Measurements from ENCODE around the gene PRPF6. TPM values are rescaled to one million over a fixed set of nuclear protein-coding genes. Genes with fewer than 3 reads are reported as not detected.

Gene PRPF6
- total RNA-seq, 2 donors from 2014 or later: 42.3 to 52.1 TPM

DNA sequence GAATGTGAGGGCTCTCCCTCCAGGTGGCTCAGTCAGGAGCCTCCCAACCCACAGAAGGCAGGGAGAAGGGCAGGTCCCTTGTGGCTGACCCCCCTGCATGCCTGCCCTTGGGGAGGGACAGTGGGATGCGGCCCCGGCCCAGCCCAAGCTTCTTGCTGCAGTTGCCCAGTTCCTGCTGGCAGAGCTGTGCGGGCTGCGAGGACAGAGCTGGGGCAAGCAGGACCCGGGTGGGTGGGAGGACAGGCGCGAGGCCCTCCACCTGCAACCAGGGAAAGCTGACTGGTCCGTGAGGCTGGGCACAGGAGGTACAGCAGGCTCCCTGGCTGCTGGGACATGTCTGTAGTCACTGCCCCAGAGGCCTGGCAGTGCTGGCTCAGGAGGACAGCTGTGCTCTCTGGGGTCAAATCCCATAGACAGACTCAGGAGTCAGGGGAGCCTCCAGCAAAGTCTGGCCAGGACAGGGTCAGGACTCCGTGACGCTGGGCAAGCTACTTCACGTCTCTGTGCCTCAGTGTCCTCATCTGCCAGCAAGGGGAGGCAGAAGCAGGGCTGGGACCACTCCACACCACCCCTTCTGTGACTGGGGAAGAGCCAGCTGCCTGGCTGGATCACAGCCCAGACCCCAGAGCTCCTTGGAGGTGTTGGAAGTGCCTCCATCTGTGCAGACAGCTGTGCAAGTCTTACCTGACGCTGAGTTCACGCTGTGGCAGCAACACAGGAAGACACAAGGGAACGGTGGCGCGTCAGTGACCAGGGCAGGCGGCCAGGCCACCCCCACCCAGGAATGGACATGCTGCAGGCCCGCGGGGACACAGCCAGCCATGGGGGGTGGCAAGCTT is 37.7 kb upstream of the PRPF6 start:
- H3K27ac ChIP-seq: no peak overlapping the region
- ATAC-seq (no peak), DNase-seq (peak in 1 of 4 donors; percentile 22)
- no peaks in the 10 kb centered on the region for H3K27me3 ChIP-seq
- intact Hi-C loops (cut with DNase I): no loop called here
- 85% methylated on average over 19 of the region's 19 CpGs; no CpG with 5 or more reads in 1 of the 2 donors for WGBS, 2 donors
- peaks cover 0 to 32% of the 10 kb centered on the region in 2 donors for H3K36me3 ChIP-seq (replicated peaks in 1 of 2; ENCODE audit: insufficient read depth in 1 of 2, low read depth in 2 of 2)
- TF ChIP-seq POLR2A (IDR thresholded peaks at IDR 0.05): no peak
- TF ChIP-seq, protein P1, sequence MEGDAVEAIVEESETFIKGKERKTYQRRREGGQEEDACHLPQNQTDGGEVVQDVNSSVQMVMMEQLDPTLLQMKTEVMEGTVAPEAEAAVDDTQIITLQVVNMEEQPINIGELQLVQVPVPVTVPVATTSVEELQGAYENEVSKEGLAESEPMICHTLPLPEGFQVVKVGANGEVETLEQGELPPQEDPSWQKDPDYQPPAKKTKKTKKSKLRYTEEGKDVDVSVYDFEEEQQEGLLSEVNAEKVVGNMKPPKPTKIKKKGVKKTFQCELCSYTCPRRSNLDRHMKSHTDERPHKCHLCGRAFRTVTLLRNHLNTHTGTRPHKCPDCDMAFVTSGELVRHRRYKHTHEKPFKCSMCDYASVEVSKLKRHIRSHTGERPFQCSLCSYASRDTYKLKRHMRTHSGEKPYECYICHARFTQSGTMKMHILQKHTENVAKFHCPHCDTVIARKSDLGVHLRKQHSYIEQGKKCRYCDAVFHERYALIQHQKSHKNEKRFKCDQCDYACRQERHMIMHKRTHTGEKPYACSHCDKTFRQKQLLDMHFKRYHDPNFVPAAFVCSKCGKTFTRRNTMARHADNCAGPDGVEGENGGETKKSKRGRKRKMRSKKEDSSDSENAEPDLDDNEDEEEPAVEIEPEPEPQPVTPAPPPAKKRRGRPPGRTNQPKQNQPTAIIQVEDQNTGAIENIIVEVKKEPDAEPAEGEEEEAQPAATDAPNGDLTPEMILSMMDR (IDR thresholded peaks at IDR 0.05): no peak
- no peak overlapping the region for H3K4me3 ChIP-seq
- no peaks in the 10 kb centered on the region for H3K9me3 ChIP-seq
- peaks cover 14% of the 10 kb centered on the region for H3K4me1 ChIP-seq

DNA sequence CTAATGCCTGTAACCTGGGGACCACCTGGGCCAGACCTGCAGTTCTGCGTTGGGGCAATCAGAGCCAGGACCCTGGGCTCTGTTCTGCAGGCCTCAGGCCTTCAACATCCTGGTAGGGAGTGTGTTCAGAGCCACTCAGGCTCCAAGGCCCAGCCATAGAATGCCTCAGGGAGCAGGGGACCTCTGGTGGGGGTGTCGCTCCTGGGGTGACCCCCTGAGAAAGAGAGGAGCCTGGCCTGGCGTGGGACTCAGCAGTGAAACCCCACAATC is 37.2 kb upstream of the PRPF6 start:
- H3K27me3 ChIP-seq: no peaks in the 10 kb centered on the region
- H3K4me3 ChIP-seq: no peak overlapping the region
- ATAC-seq (no peak), DNase-seq (no peak)
- H3K4me1 ChIP-seq: peaks cover 19% of the 10 kb centered on the region
- peaks cover 0 to 32% of the 10 kb centered on the region in 2 donors for H3K36me3 ChIP-seq (replicated peaks in 1 of 2; ENCODE audit: insufficient read depth in 1 of 2, low read depth in 2 of 2)
- H3K9me3 ChIP-seq: no peaks in the 10 kb centered on the region
- no peak overlapping the region for H3K27ac ChIP-seq
- no peak for TF ChIP-seq POLR2A (IDR thresholded peaks at IDR 0.05)
- TF ChIP-seq, protein P1 (IDR thresholded peaks at IDR 0.05): no peak
- intact Hi-C loops (cut with DNase I): no loop called here
- 94% methylated on average over 3 of the region's 3 CpGs; no CpG with 5 or more reads in 1 of the 2 donors for WGBS, 2 donors

DNA sequence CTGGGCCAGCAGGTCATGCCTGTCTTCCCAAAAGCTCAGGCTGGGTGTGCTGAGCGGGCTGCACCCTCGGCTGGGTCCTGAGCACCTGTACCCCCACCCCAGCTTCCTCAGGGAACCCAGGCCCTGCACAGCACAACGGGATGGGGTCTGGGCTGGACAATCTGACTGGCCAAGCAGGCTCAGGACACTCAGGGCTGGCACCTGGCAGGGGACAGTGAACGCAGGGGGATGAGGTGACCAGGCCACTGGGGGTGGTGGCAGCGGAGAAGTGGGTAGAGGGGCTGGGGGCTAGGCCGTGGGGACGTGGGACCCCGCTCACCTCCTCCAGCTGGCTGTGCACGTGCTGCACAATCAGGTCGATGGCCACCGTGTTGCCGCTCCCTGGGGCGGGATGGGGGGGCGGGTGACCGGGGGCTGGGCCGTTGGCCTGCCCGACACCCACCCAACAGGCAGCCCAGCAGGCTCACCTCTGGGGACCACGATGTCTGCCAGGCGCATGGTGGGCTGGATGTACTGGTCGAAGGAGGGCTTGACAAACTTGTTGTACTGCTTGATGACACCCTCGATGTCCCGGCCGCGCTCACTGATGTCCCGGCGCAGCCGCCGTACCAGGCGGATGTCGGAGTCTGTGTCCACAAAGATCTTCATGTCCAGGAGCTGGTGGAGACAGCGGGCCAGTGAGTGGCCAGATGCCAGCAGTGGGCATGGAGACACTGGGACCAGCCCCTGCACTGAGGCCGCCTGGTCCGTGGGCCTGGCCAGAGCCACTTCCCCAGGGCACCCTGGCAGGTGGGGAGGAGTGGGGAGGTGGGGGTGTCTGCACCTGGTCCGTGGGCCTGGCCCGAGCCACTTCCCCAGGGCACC is 36.6 kb upstream of the PRPF6 start:
- TF ChIP-seq POLR2A (IDR thresholded peaks at IDR 0.05): no peak
- TF ChIP-seq, protein P1 (IDR thresholded peaks at IDR 0.05): no peak
- Histone ChIP-seq H3K27ac (no peak overlapping the region), H3K27me3 (no peaks in the 10 kb centered on the region), H3K4me3 (no peak overlapping the region), H3K4me1 (peaks cover 24% of the 10 kb centered on the region), H3K36me3 (replicated peaks in 1 of 2; ENCODE audit: insufficient read depth in 1 of 2, low read depth in 2 of 2) (peaks cover 0 to 32% of the 10 kb centered on the region in 2 donors), H3K9me3 (no peaks in the 10 kb centered on the region)
- WGBS, 2 donors: 81 to 90% methylated on average over 4 to 21 of the region's 35 CpGs
- peak in 1 of 4 donors; percentile 21 for DNase-seq
- intact Hi-C loops (cut with DNase I): no loop called here
- ATAC-seq: no peak

DNA sequence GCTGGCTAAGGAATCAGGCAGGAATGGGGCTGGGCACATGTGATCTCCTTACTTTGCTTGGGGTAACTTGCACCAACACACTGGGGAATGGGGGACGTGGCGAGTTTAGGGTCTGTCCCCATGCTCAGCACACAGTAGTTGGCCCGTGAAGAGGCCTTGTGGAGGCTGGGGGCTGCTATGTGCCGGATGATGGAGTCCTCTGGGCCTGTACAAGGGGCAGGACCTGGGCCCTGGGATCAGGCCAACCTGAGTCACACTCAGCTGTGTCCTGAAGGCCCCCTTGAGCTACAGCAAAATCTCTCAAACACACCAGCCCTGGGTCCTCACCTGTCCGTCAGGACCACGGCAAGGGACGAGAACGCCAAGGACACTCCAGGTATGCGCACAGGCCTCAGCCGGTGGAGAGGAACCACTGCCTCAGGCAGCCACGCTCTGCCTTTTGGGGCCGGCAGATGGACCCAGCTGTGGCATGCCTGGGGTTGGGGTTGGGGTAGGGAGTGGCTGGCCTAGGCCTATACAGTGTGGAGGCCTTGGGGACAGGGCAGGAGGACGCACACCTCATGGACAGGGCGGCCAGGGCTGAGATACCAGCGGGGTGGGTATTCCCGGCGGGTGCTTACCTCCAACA is 35.8 kb upstream of the PRPF6 start:
- WGBS, 2 donors: 91 to 93% methylated on average over 6 to 17 of the region's 17 CpGs
- Histone ChIP-seq H3K4me1 (peaks cover 33% of the 10 kb centered on the region), H3K9me3 (no peaks in the 10 kb centered on the region), H3K36me3 (replicated peaks in 1 of 2; ENCODE audit: insufficient read depth in 1 of 2, low read depth in 2 of 2) (peaks cover 0 to 29% of the 10 kb centered on the region in 2 donors), H3K27ac (no peak overlapping the region), H3K4me3 (no peak overlapping the region), H3K27me3 (no peaks in the 10 kb centered on the region)
- TF ChIP-seq POLR2A (IDR thresholded peaks at IDR 0.05): no peak
- TF ChIP-seq, protein P1 (IDR thresholded peaks at IDR 0.05): no peak
- intact Hi-C loops (cut with DNase I): no loop called here
- peak in 1 of 4 donors; percentile 16 for DNase-seq
- ATAC-seq: no peak

Measured in body of pancreas (tissue), 4 donors.